GM23338 (cell line): ENCODE results near the gene DNAI7. TPM values are rescaled to one million over a fixed set of nuclear protein-coding genes. Genes with fewer than 3 reads are reported as not detected.

ENCODE experiments used
- ATAC-seq: fragments of 200-7000 bp; cut with Tn5 transposase; 3 replicates; pipeline ENCODE4 v1.9.1; 2020
- DNase-seq: peaks from one replicate; pipeline ENCODE4 v3.0.0-alpha.2; 2015; ENCODE audit warnings: low spot score
- H2AFZ ChIP-seq: fragments of 200-600 bp; sonication (generic); 2 replicates; pipeline ENCODE4 v1.8.0; 2016; ENCODE audit warnings: antibody characterized with exemption, mild to moderate bottlenecking, moderate library complexity
- H3F3A ChIP-seq: fragments of 200-600 bp; sonication (generic); replicated peaks from 2 replicates; pipeline ENCODE4 v1.8.0; 2017; ENCODE audit warnings: antibody characterized with exemption, mixed run types, low read depth
- H3K27ac ChIP-seq: fragments of 200-600 bp; sonication (generic); 2 replicates; pipeline ENCODE4 v1.6.1; 2016; ENCODE audit warnings: low read depth
- H3K27me3 ChIP-seq: fragments of 200-600 bp; sonication (generic); 2 replicates; pipeline ENCODE4 v1.8.0; 2016; ENCODE audit warnings: mild to moderate bottlenecking, mixed run types, moderate library complexity; ENCODE audit not compliant: insufficient read depth
- H3K36me3 ChIP-seq: fragments of 200-600 bp; sonication (generic); 2 replicates; pipeline ENCODE4 v1.8.0; 2016; ENCODE audit warnings: mild to moderate bottlenecking; ENCODE audit not compliant: insufficient read depth
- H3K4me1 ChIP-seq: fragments of 200-600 bp; sonication (generic); 2 replicates; pipeline ENCODE4 v1.8.0; 2016; ENCODE audit warnings: mild to moderate bottlenecking, moderate library complexity; ENCODE audit not compliant: insufficient read depth
- H3K4me2 ChIP-seq: fragments of 200-600 bp; sonication (generic); 2 replicates; pipeline ENCODE4 v1.7.1; 2017; ENCODE audit warnings: mixed run types
- H3K4me3 ChIP-seq: fragments of 200-600 bp; sonication (generic); 2 replicates; pipeline ENCODE4 v1.6.1; 2016; ENCODE audit warnings: mixed run types
- H3K79me2 ChIP-seq: fragments of 200-600 bp; sonication (generic); replicated peaks from 2 replicates; pipeline ENCODE4 v1.8.0; 2017; ENCODE audit warnings: mild to moderate bottlenecking; ENCODE audit not compliant: insufficient read depth
- H3K9me2 ChIP-seq: fragments of 200-600 bp; sonication (generic); 2 replicates; pipeline ENCODE4 v1.8.0; 2017; ENCODE audit not compliant: insufficient read depth
- H4K20me1 ChIP-seq: fragments of 200-600 bp; sonication (generic); replicated peaks from 2 replicates; pipeline ENCODE4 v1.8.0; 2017; ENCODE audit warnings: mild to moderate bottlenecking; ENCODE audit not compliant: insufficient read depth
- H3K27ac Mint-ChIP-seq: 2 replicates; pipeline ENCODE4 v1.8.0; 2020; ENCODE audit warnings: inconsistent platforms, mild to moderate bottlenecking, moderate library complexity, mixed read lengths
- H3K27me3 Mint-ChIP-seq: 3 replicates; pipeline ENCODE4 v1.8.0; 2022; ENCODE audit warnings: low read depth, mild to moderate bottlenecking, moderate library complexity, mixed read lengths, inconsistent platforms; ENCODE audit not compliant: insufficient read depth, poor library complexity
- H3K36me3 Mint-ChIP-seq: 3 replicates; pipeline ENCODE4 v1.8.0; 2021; ENCODE audit warnings: low read depth, mild to moderate bottlenecking, inconsistent platforms, moderate library complexity, mixed read lengths
- H3K4me1 Mint-ChIP-seq: 3 replicates; pipeline ENCODE4 v1.8.0; 2020; ENCODE audit warnings: mild to moderate bottlenecking, inconsistent platforms, mixed read lengths
- H3K4me3 Mint-ChIP-seq: 3 replicates; pipeline ENCODE4 v1.8.0; 2021; ENCODE audit warnings: moderate library complexity, mild to moderate bottlenecking, inconsistent platforms, mixed read lengths
- H3K9me3 Mint-ChIP-seq: 3 replicates; pipeline ENCODE4 v1.8.0; 2020; ENCODE audit warnings: moderate library complexity, mild to moderate bottlenecking, inconsistent platforms, mixed read lengths
- CREB1 ChIP-seq: fragments of 250-450 bp; sonication (Bioruptor Pico); IDR thresholded peaks from 2 replicates; pipeline ENCODE4 v1.5.0; 2020; ENCODE audit warnings: low read depth, mild to moderate bottlenecking, moderate library complexity
- EZH2 ChIP-seq: fragments of 200-600 bp; sonication (generic); IDR thresholded peaks from one replicate; pipeline ENCODE4 v1.8.0; 2017; ENCODE audit warnings: antibody characterized with exemption, mild to moderate bottlenecking, low read depth; ENCODE audit not compliant: unreplicated experiment
- EZH2phosphoT487 ChIP-seq: fragments of 200-600 bp; sonication (generic); IDR thresholded peaks from one replicate; pipeline ENCODE4 v1.8.1; 2018; ENCODE audit warnings: antibody characterized with exemption; ENCODE audit not compliant: unreplicated experiment
- JUNB ChIP-seq: IDR thresholded peaks from one replicate; pipeline ENCODE4 v1.6.1; 2016; ENCODE audit warnings: antibody characterized with exemption; ENCODE audit not compliant: unreplicated experiment
- NANOG ChIP-seq: IDR thresholded peaks from 2 replicates; pipeline ENCODE4 v1.6.1; 2016; ENCODE audit warnings: antibody characterized with exemption, borderline replicate concordance
- POLR2AphosphoS5 ChIP-seq: IDR thresholded peaks from 2 replicates; pipeline ENCODE4 v1.6.1; 2016; ENCODE audit warnings: antibody characterized with exemption, low read depth
- REST ChIP-seq: IDR thresholded peaks from one replicate; pipeline ENCODE4 v1.6.1; 2018; ENCODE audit warnings: antibody characterized with exemption; ENCODE audit not compliant: unreplicated experiment
- ZNF462 ChIP-seq: fragments of 250-450 bp; sonication (Bioruptor Pico); IDR thresholded peaks from 2 replicates; pipeline ENCODE4 v1.5.0; 2020; ENCODE audit warnings: mild to moderate bottlenecking, moderate library complexity
- polyA plus RNA-seq: library from polyadenylated mRNA; unstranded; fragments of >200 nt; fragmentation: Nextera tagmentation; extraction: Ambion mirVana; gene quantifications from 2 replicates; pipeline ENCODE4 v1.2.1, GENCODE V29; 2016
- total RNA-seq: library from RNA; depleted of rRNA; stranded (reverse); fragments of >200 nt; shearing (Covaris generic); gene quantifications from 2 replicates; pipeline ENCODE4 v1.2.3, GENCODE V29; 2014

DNAI7 gene
- total and polyA plus RNA-seq, 2 experiments from 2014 or later = 0.08 TPM; not detected in 1

DNA sequence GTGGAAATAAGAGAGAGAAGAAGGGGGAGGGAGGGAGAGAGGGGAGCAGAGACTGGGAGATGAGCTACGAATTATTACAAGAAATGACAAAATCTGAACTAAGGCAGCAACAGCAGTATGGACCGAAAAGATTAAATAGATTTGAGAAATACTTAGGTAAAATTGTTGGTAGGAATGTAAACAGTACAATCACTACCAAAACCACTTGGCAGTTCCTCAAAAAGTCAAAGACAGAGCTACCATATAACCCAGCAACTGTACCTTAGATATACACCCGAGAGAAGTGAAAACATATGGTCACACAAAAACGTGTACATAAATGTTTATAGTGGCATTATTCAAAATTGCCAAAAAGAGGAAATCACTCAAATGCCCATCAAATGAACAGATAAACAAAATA, 41.7 kb upstream of the DNAI7 start:
- Histone ChIP-seq H3K36me3 (no peaks in the 10 kb centered on the region), H3F3A (no peaks in the 10 kb centered on the region), H3K4me1 (no peaks in the 10 kb centered on the region), H3K27ac (no peak overlapping the region), H4K20me1 (peaks cover 11% of the 10 kb centered on the region), H3K4me2 (no peak overlapping the region), H3K79me2 (peaks cover 65% of the 10 kb centered on the region), H3K27me3 (no peaks in the 10 kb centered on the region), H2AFZ (no peak overlapping the region), H3K9me2 (no peaks in the 10 kb centered on the region), H3K4me3 (no peak overlapping the region)
- no peak overlapping the region for H3K4me3 Mint-ChIP-seq
- H3K4me1 Mint-ChIP-seq = no peaks in the 10 kb centered on the region
- H3K27me3 Mint-ChIP-seq = no peaks in the 10 kb centered on the region
- H3K36me3 Mint-ChIP-seq = peaks cover 24% of the 10 kb centered on the region
- DNase-seq (no peak), ATAC-seq (no peak)
- H3K27ac Mint-ChIP-seq = no peak overlapping the region
- TF ChIP-seq POLR2AphosphoS5 (no peak), EZH2phosphoT487 (no peak), JUNB (no peak), EZH2 (no peak), CREB1 (CRISPR knock-in tag) (no peak), REST (no peak), ZNF462 (CRISPR knock-in tag) (no peak), NANOG (no peak)
- no peaks in the 10 kb centered on the region for H3K9me3 Mint-ChIP-seq
